Bronchial epithelial cell (primary cell): ENCODE results near the gene MUC4. TPM values are rescaled to one million over a fixed set of nuclear protein-coding genes. Genes with fewer than 3 reads are reported as not detected.

Experiments used
- DNase-seq: peaks from one replicate; pipeline ENCODE4 v3.0.0-alpha.2; 2010; ENCODE audit warnings: low read depth
- FAIRE-seq: peaks from 2 replicates; lab custom pipeline; 2011; peaks lifted over from hg19 to GRCh38; lab: Jason Lieb, UNC
- H3K27me3 ChIP-seq: 2 replicates; pipeline ENCODE4 v1.5.1; 2011; ENCODE audit warnings: low read length; ENCODE audit not compliant: control insufficient read depth, insufficient read depth
- H3K36me3 ChIP-seq: 2 replicates; pipeline ENCODE4 v1.5.1; 2011; ENCODE audit warnings: low read length; ENCODE audit not compliant: control insufficient read depth, insufficient read depth
- H3K4me3 ChIP-seq: 2 replicates; pipeline ENCODE4 v1.5.1; 2011; ENCODE audit warnings: mild to moderate bottlenecking, low read depth, low read length, control low read depth
- total RNA-seq: library from RNA; depleted of rRNA; stranded (reverse); fragments of >200 nt; gene quantifications from 2 replicates; pipeline ENCODE4 v1.2.1, GENCODE V29; 2014
- TF ChIP-seq, protein P1 (sequence below): IDR thresholded peaks from 2 replicates; pipeline ENCODE4 v1.5.1; 2011; ENCODE audit warnings: mild to moderate bottlenecking, moderate library complexity, low read length, control low read depth, inconsistent platforms; ENCODE audit not compliant: insufficient read depth, severe bottlenecking

MUC4 gene
- 0.26 and 1.0 TPM in 2 replicates for total RNA-seq

- TF ChIP-seq, protein P1, sequence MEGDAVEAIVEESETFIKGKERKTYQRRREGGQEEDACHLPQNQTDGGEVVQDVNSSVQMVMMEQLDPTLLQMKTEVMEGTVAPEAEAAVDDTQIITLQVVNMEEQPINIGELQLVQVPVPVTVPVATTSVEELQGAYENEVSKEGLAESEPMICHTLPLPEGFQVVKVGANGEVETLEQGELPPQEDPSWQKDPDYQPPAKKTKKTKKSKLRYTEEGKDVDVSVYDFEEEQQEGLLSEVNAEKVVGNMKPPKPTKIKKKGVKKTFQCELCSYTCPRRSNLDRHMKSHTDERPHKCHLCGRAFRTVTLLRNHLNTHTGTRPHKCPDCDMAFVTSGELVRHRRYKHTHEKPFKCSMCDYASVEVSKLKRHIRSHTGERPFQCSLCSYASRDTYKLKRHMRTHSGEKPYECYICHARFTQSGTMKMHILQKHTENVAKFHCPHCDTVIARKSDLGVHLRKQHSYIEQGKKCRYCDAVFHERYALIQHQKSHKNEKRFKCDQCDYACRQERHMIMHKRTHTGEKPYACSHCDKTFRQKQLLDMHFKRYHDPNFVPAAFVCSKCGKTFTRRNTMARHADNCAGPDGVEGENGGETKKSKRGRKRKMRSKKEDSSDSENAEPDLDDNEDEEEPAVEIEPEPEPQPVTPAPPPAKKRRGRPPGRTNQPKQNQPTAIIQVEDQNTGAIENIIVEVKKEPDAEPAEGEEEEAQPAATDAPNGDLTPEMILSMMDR = no peak
- H3K4me3 ChIP-seq = no peak within 1 kb of the TSS
- H3K36me3 ChIP-seq = no peaks in the 10 kb centered on the region
- DNase-seq (no peak), FAIRE-seq (no peak)
- H3K27me3 ChIP-seq = peaks cover 8% of the 10 kb centered on the region
Observed at GRCh38 chr3:195811756-195812155, at the start of gene MUC4. TSS of gene MUC4 (minus strand) at chr3:195811929. CDS start at chr3:195811817, 112 bp downstream.

GRCh38 chr3:195860456-195860855 lies 48.7 kb upstream of the MUC4 start:
- TF ChIP-seq, protein P1 = no peak
- FAIRE-seq = no peak

DNA sequence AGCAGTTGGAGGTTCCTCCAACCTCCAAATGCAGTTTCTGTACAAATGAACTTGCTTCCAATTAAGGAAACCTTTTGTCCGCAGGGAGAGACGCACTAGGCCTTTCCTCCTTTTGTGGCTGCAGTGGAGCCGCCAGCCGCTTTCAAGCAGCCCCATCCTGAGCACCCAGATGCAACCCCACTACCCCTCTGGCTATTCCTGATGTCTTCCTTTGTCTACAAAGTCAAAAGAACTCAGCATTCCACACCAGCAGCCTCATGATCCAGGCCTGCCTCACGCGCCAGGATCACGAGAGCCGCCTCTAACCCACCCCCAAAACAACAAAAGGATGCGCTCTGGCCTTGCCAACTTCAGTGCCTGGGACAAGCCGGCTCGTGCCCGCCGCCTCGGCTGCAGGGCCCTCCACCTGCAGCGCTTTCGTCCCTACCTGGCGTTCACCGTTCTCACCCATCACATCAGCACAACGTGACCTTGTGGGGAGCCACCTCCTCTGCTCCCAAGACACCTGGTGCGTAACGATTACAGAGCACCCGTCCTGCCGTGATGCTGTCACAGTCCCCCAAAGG lies 48.2 kb upstream of the MUC4 start:
- no peak overlapping the region for H3K4me3 ChIP-seq
- TF ChIP-seq, protein P1 = no peak
- H3K27me3 ChIP-seq = no peaks in the 10 kb centered on the region
- no peak for FAIRE-seq
- H3K36me3 ChIP-seq = no peaks in the 10 kb centered on the region
- no peak for DNase-seq

More at GRCh38 chr3:195860456-195860855, 48.7 kb upstream of the MUC4 start:
- DNase-seq = no peak
- no peaks in the 10 kb centered on the region for H3K27me3 ChIP-seq
- H3K4me3 ChIP-seq = no peak overlapping the region
- H3K36me3 ChIP-seq = no peaks in the 10 kb centered on the region

- FAIRE-seq (no peak), DNase-seq (peak; percentile 56)
- Histone ChIP-seq H3K27me3 (no peaks in the 10 kb centered on the region), H3K36me3 (no peaks in the 10 kb centered on the region), H3K4me3 (no peak overlapping the region)
- TF ChIP-seq, protein P1 = peak; percentile 90
Observed at GRCh38 chr3:195859061-195859845, 47.5 kb upstream of the MUC4 start.

DNA sequence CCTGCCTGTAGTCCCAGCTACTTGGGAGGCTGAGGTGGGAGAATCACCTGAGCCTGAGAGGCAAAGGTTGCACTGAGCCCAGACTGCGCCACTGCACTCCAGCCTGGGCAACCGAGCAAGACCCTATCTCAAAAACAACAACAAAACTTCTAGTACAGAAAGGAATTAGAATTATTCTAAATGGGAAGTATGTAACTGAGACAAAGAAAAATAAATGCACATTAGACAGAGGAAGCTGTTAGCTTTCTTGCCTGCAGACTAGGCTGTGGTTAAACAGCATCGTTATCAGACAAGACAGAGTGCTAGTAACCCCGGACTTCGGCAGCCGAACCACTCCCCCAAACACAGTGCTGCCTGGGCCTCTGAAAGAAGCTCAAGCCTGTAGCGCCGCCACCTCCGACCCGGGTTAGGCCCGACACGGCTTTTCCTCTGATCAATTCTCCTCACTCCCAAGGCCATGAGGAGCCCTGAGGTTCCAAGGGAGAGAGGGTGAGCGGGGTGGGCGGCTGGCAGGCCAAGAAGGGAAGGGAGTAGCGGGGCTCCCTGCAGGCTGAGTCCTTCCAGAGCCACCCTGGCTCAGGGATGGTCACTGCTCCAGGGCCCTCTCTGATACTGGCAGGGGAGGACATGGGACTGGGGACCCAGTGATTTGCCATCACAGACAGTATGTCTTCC lies 44.8 kb upstream of the MUC4 start:
- FAIRE-seq (no peak), DNase-seq (no peak)
- H3K27me3 ChIP-seq = no peaks in the 10 kb centered on the region
- no peaks in the 10 kb centered on the region for H3K36me3 ChIP-seq
- TF ChIP-seq, protein P1 = no peak
- no peak overlapping the region for H3K4me3 ChIP-seq
